HepG2 (cell line): ENCODE results near the gene CROT. TPM values are rescaled to one million over a fixed set of nuclear protein-coding genes. Genes with fewer than 3 reads are reported as not detected.

Source experiments
- GATA4 ChIP-seq: sonication (generic); IDR thresholded peaks from 2 replicates; pipeline ENCODE4 v1.6.1; 2016; ENCODE audit warnings: antibody characterized with exemption, low read depth, borderline replicate concordance
- GTF3A ChIP-seq: sonication (generic); formaldehyde crosslinking; conservative IDR thresholded peaks from 2 replicates; pipeline ENCODE4 v1.4.0; 2020; ENCODE audit warnings: mild to moderate bottlenecking, missing genetic modification reagents
- LRRFIP1 ChIP-seq: sonication (generic); formaldehyde crosslinking; conservative IDR thresholded peaks from 2 replicates; pipeline ENCODE4 v1.4.0; 2020; ENCODE audit warnings: missing genetic modification reagents
- MAFF ChIP-seq: IDR thresholded peaks from 2 replicates; pipeline ENCODE4 v1.6.1; 2011; ENCODE audit warnings: low read depth, low read length, improper control_type of control experiment
- MYC ChIP-seq: sonication (generic); formaldehyde crosslinking; IDR thresholded peaks from 2 replicates; pipeline ENCODE4 v1.9.0; 2021; ENCODE audit warnings: missing genetic modification reagents, borderline replicate concordance
- NFIB ChIP-seq: sonication (generic); formaldehyde crosslinking; IDR thresholded peaks from 2 replicates; pipeline ENCODE4 v1.9.0; 2021; ENCODE audit warnings: missing genetic modification reagents, mild to moderate bottlenecking, borderline replicate concordance
- PAXIP1 ChIP-seq: sonication (generic); formaldehyde crosslinking; conservative IDR thresholded peaks from 2 replicates; pipeline ENCODE4 v1.4.0; 2020; ENCODE audit warnings: mild to moderate bottlenecking, missing genetic modification reagents, moderate library complexity
- PCBP1 ChIP-seq: fragments of 200-400 bp; formaldehyde crosslinking; IDR thresholded peaks from 2 replicates; pipeline ENCODE4 v1.6.1; 2017; ENCODE audit warnings: mild to moderate bottlenecking, low read depth, low read length, borderline replicate concordance
- REPIN1 ChIP-seq: sonication (generic); formaldehyde crosslinking; IDR thresholded peaks from 2 replicates; pipeline ENCODE4 v1.8.0; 2022; ENCODE audit warnings: missing genetic modification reagents, low read depth, mild to moderate bottlenecking, borderline replicate concordance
- RFXANK ChIP-seq: IDR thresholded peaks from 2 replicates; pipeline ENCODE4 v1.6.1; 2016
- RFXAP ChIP-seq: sonication (generic); formaldehyde crosslinking; IDR thresholded peaks from 2 replicates; pipeline ENCODE4 v1.4.0; 2020; ENCODE audit warnings: missing genetic modification reagents, borderline replicate concordance
- SAP130 ChIP-seq: IDR thresholded peaks from 2 replicates; pipeline ENCODE4 v1.6.1; 2016; ENCODE audit warnings: low read depth
- THYN1 ChIP-seq: sonication (generic); formaldehyde crosslinking; IDR thresholded peaks from 2 replicates; pipeline ENCODE4 v1.8.1; 2023; ENCODE audit warnings: low read depth, mild to moderate bottlenecking, moderate library complexity, missing genetic modification reagents, borderline replicate concordance
- ZNF333 ChIP-seq: sonication (generic); formaldehyde crosslinking; IDR thresholded peaks from 2 replicates; pipeline ENCODE4 v1.4.0; 2020; ENCODE audit warnings: mild to moderate bottlenecking, missing genetic modification reagents, borderline replicate concordance
- ZNF33A ChIP-seq: sonication (generic); formaldehyde crosslinking; IDR thresholded peaks from 2 replicates; pipeline ENCODE4 v1.5.1; 2020; ENCODE audit warnings: missing genetic modification reagents, mild to moderate bottlenecking, moderate library complexity, borderline replicate concordance
- ZNF816 ChIP-seq: sonication (generic); formaldehyde crosslinking; IDR thresholded peaks from 2 replicates; pipeline ENCODE4 v1.8.0; 2022; ENCODE audit warnings: missing genetic modification reagents, mild to moderate bottlenecking, borderline replicate concordance
- polyA plus RNA-seq, 8 experiments: library from polyadenylated mRNA; depleted of rRNA in 3 of 8; stranded (reverse) in 7 of 8; unstranded in 1 of 8; fragments of >200 nt; fragmentation: Illumina TruSeq in 4 of 8; extraction: Trizol in 4 of 8; gene quantifications; 2 replicates each; pipeline versions ENCODE4 v1.2.1 to v1.2.3, GENCODE V29; 2011 to 2016; ENCODE audit warnings: low read depth in 4 of 8, missing spikeins in 1 of 8, mixed read lengths in 1 of 8; ENCODE audit not compliant: insufficient read depth in 1 of 8
- total RNA-seq, 5 experiments: library from RNA; depleted of rRNA; stranded (reverse); fragments of >200 nt; fragmentation: Illumina TruSeq; extraction: Trizol; gene quantifications; 2 replicates each; pipeline ENCODE4 v1.2.3, GENCODE V29; 2016; ENCODE audit warnings: low read depth in 1 of 5
- TF ChIP-seq, protein P1 (sequence below): sonication (generic); formaldehyde crosslinking; IDR thresholded peaks from 2 replicates; pipeline ENCODE4 v1.5.0; 2020; ENCODE audit warnings: missing genetic modification reagents, mild to moderate bottlenecking, borderline replicate concordance
- TF ChIP-seq, protein P2 (sequence below): sonication (generic); formaldehyde crosslinking; IDR thresholded peaks from 2 replicates; pipeline ENCODE4 v1.5.1; 2020; ENCODE audit warnings: missing genetic modification reagents, mild to moderate bottlenecking, borderline replicate concordance

Gene CROT
- total and polyA plus RNA-seq, 2 of the 13 experiments (the other 11 are each of a cell fraction or from before 2014, with no cell fraction given): 5.0 to 13.7 TPM

DNA sequence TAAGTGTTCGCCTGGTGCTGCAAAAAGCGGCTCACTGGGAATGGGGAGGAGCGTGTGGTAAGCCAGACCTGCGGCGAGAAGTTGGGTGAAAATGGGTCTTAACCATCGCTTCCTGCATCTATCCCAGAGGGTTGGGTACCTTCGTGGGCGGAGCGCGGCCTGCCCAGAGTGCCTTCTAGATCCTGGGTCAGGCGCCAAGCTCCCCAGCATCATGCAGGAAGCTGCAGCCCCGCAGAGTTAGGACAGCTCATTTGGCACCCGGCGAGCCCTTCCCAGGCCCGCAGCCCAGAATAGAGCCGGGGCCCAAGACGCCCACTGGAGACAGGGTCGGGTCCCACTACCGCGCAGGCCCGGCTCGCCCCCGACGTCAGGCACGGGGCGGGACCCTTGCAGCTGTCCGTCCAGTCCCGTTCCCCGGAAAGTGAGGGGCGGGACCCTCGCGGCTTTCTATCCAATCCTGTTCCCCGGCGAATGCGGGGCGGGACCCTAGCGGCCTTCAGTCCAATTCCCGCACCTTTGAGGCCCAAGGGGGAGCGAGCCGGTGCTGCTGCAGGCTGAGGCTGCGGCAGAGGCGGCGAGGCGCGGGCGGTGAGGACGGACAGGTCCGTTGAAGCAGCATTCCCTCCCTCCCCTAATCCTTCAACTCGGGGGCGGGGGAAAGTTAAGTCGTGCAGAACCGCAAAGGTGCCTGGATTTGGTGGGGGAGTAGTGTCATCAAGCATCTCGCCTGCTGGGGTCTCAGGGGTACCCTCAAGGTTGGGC is at the start of gene CROT (continued):
- TF ChIP-seq, protein P1, sequence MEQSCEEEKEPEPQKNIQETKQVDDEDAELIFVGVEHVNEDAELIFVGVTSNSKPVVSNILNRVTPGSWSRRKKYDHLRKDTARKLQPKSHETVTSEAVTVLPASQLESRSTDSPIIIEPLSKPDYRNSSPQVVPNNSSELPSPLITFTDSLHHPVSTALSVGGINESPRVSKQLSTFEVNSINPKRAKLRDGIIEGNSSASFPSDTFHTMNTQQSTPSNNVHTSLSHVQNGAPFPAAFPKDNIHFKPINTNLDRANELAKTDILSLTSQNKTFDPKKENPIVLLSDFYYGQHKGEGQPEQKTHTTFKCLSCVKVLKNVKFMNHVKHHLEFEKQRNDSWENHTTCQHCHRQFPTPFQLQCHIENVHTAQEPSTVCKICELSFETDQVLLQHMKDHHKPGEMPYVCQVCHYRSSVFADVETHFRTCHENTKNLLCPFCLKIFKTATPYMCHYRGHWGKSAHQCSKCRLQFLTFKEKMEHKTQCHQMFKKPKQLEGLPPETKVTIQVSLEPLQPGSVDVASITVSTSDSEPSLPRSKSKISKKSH (CRISPR knock-in tag): peak; percentile 78
- 0 out of 2 replicates have a peak, but pooled peaks have one; percentile 23 for TF ChIP-seq ZNF816
- TF ChIP-seq, protein P2, sequence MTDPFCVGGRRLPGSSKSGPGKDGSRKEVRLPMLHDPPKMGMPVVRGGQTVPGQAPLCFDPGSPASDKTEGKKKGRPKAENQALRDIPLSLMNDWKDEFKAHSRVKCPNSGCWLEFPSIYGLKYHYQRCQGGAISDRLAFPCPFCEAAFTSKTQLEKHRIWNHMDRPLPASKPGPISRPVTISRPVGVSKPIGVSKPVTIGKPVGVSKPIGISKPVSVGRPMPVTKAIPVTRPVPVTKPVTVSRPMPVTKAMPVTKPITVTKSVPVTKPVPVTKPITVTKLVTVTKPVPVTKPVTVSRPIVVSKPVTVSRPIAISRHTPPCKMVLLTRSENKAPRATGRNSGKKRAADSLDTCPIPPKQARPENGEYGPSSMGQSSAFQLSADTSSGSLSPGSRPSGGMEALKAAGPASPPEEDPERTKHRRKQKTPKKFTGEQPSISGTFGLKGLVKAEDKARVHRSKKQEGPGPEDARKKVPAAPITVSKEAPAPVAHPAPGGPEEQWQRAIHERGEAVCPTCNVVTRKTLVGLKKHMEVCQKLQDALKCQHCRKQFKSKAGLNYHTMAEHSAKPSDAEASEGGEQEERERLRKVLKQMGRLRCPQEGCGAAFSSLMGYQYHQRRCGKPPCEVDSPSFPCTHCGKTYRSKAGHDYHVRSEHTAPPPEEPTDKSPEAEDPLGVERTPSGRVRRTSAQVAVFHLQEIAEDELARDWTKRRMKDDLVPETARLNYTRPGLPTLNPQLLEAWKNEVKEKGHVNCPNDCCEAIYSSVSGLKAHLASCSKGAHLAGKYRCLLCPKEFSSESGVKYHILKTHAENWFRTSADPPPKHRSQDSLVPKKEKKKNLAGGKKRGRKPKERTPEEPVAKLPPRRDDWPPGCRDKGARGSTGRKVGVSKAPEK: peak; percentile 91; the same call in 1 of the 2 replicates
- peak; percentile 85; the same call in 1 of the 2 replicates for TF ChIP-seq ZNF333 (CRISPR knock-in tag)
- TF ChIP-seq THYN1: no peak
- no peak for TF ChIP-seq GATA4
- TF ChIP-seq RFXANK: no peak
- TF ChIP-seq PCBP1: no peak; the same call in 1 of the 2 replicates
- TF ChIP-seq ZNF33A (CRISPR knock-in tag): no peak
- TF ChIP-seq REPIN1 (CRISPR knock-in tag): peak; percentile 61; the same call in 1 of the 2 replicates
- peak; percentile 79 for TF ChIP-seq SAP130 (CRISPR knock-in tag)
- peak; percentile 75; the same call in 1 of the 2 replicates for TF ChIP-seq MYC (CRISPR knock-in tag)
- peak; percentile 67 for TF ChIP-seq PAXIP1
- no peak for TF ChIP-seq RFXAP (CRISPR knock-in tag)
- no peak for TF ChIP-seq LRRFIP1 (CRISPR knock-in tag)
- TF ChIP-seq MAFF: no peak
- no peak for TF ChIP-seq GTF3A
- no peak for TF ChIP-seq NFIB
